Left kidney (tissue), 2 donors: ENCODE measurements around the gene AMPD1. TPM values are rescaled to one million over a fixed set of nuclear protein-coding genes. Genes with fewer than 3 reads are reported as not detected.
A peak's percentile ranks its signal among the peaks of the same experiment; 100 is the strongest.

Experiments
- DNase-seq: peaks from one replicate; pipeline ENCODE4 v3.0.0-alpha.2; 2013
- polyA plus RNA-seq: library from polyadenylated mRNA; unstranded; fragments of 120-200 nt; gene quantifications from one replicate; pipeline ENCODE4 v1.2.1, GENCODE V29; 2013; ENCODE audit not compliant: insufficient read length

AMPD1 gene
- polyA plus RNA-seq, 1 donor = not detected

DNA sequence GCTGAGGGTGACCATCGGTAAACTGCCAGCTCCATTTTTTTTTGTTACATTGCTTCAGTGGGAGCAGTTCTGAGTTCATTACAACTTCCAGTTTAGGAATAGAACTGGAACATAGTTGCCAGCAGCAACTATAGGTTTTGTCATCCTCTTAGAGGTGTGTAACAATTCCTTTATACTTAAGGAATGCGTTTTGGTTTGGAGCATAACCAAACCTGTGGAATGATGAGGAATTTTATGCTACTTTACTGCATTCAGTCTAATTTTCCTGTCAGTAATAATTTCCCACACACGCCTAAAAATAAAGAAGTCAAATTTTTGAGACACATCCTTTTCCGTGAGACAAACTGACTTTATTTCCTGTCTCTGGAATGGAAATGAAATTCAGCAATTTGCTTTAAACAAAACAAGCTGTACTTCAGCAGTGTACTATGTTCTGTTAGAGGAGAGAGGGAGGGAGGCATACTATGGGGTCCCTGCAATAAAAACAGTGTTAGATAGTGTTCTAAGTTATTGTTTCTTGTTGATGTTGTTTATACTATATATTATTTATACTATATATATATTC lies 4.8 kb upstream of the AMPD1 start:
- no peak for DNase-seq

- no peak for DNase-seq
These were observed 1.5 kb upstream of the AMPD1 start for GRCh38 chr1:114696810-114697209.

DNA sequence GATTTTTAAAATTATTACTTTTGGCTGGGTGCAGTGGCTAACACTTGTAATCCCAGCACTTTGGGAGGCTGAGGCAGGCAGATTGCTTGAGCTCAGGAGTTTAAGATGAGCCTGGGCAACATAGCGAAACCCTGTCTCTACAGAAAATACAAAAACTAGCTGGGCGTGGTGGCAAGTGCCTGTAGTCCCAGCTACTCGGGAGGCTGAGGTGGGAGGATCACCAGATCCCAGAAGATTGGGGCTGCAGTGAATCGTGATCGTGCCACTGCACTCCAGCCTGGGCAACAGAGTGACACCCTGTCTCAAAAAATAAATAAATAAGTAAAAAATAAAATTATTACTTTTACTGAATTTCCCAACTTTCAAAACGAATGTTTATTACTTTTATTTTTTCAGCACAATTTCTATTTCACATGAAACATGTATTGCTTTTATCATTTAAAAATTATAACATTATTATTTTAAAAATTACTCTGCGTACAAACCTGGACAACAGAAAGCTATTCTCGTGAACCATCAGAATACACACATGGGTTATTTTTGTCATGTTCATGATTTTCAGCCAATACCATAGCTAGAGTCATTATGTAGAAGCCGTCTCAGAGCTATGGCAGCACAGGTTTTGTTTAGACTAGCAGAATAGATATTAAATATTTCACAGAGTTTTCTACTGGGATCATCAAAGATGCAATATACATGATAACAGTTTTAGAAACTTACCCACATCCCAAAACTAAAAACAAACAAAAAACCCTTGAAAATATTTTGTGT lies 621 bp downstream of the AMPD1 start:
- DNase-seq = no peak

GRCh38 chr1:114692947-114693346 lies 2.4 kb downstream of the AMPD1 start:
- DNase-seq = no peak

GRCh38 chr1:114691061-114691460 lies 4.3 kb downstream of the AMPD1 start:
- DNase-seq = no peak

DNA sequence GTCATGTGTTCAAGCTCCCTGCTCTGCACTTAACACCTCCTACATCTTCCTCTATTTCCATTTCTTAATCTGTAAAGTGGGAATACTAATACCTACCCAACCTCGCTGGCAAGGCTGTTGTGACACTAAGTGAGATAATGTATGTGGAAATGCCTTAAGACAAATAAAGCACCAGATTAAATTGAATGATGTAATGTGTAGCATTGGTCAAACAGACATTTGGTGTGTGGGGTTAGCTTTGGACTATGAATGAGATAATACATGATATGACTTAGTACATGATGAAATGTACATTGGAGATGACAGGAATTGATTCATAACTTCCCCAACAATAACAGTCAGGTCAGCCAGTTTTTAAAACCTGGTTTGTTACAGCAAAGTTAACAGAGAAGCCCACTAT lies 5.2 kb downstream of the AMPD1 start:
- no peak for DNase-seq

DNA sequence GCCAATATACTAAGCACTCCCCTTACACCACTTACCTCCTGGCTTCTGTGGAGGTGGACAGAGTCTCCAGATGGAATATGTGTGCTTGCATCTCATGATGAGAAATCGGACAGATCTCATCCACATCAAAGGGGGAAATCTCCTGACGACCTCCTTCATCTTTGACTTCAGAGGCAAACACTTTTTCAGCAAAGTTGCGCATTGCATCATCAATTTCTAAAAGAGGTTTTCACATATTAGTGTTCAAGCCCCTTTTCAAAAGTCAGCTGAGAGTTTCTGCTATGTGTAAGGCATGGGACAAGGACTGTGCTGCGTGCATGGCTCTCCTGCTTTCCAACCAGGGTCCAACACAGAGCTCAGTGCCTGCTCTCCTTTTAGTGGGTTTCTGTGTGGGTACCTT lies 6.8 kb downstream of the AMPD1 start:
- DNase-seq = no peak

DNA sequence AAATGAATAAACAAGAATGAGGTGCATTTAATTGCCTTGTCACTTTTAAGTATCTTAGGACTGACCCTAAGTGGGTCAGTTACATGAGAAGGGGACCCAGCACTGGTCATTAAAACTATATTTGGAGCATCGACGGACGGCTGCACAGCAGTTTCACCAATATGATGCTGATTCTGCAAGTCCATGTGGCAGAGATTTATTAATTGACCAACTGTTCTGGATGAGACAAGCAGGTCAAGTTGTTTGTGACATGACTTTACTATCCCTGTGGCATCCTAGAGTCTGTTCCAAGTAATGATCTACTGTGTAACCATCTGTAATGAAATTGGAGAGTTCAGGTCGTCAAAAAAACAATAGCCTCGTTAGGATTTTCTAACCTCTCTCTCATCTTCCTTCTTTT lies 9.5 kb downstream of the AMPD1 start:
- no peak for DNase-seq

DNA sequence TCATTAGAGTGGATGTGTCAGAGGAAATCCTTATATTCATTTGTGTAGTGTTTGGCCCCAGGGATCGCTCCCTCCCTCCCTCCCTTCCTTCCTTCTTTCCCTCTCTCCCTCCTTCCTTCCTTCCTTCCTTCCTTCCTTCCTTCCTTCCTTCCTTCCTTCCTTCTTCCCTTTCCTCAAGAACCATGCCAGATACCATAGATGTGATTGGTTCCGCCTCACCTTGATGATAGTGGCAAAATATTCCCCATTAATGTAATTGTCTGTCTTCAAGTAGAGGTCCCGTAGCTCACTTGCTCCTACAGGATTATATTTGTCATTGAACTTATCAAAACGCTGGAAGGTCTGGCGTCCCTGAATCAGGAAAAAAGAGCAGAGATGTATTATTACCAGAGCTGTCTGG lies 17.7 kb downstream of the AMPD1 start:
- no peak for DNase-seq

GRCh38 chr1:114676115-114676514 lies 19.2 kb downstream of the AMPD1 start:
- DNase-seq = no peak

DNA sequence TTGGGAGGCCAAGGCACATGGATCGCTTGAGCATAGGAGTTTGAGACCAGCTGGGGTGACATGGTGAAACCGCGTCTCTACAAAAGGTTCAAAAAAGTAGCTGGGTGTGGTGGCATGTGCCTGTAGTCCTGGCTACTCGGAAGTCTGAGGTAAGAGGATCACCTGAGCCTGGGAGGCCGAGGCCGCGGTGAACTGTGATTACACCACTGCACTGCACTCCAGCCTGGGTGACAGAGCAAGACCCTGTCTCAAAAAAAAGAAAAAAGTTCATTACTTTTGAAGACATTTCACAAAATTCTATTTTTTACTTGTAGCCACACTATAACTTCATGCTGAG lies 23.4 kb downstream of the AMPD1 start:
- no peak for DNase-seq

- DNase-seq = no peak
These were observed 24.1 kb downstream of the AMPD1 start for GRCh38 chr1:114671011-114671938.

DNA sequence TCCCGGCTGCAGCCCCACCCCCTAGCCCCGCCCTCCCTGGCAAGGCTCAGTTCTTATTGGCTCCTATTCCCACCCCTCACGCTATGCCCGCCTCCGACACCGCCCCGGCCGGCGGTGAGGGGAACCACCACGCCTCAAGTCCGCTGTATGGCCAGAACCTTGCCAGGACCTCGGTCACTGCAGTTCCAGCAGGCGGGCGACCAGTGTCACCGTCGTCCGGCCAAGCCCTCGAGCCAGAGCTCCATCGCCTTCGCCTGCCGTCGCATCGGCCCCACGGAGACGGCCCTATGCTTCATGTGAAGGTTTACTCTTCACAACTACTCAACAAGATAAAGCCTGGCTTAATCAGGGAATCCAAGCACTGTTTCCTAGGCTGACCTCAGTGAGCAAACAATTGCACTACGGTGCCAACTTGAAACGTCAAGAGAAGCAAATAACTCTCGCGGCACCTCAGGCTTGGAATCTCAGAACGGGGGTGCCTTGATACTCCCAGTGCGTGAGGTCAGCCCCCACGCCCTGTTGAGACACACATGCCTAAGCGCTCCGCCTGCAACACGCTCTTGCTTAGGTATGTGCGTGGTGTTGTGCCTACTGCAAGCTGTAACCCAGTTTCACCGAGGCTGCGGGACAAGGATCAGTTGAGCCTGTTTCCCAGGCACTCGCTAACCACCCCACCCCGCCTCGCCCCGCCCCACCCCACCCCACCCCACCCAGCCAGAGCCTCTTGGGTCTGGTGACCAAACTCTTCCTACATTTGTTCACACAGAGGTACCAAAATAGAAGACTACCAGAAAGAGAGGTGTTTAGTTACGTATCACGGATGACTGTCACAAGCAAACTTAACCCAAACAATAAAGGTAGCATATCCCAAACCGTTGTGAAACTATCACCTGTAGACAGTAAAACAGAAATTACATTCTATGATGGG lies 25.0 kb downstream of the AMPD1 start:
- DNase-seq = peak; percentile 90

- DNase-seq = no peak
These were observed 25.7 kb downstream of the AMPD1 start, which contains the start of gene DENND2C for GRCh38 chr1:114669562-114670082. TSS of gene DENND2C (minus strand) at chr1:114670049. CDS start at chr1:114625984, 44,065 bp downstream.

DNA sequence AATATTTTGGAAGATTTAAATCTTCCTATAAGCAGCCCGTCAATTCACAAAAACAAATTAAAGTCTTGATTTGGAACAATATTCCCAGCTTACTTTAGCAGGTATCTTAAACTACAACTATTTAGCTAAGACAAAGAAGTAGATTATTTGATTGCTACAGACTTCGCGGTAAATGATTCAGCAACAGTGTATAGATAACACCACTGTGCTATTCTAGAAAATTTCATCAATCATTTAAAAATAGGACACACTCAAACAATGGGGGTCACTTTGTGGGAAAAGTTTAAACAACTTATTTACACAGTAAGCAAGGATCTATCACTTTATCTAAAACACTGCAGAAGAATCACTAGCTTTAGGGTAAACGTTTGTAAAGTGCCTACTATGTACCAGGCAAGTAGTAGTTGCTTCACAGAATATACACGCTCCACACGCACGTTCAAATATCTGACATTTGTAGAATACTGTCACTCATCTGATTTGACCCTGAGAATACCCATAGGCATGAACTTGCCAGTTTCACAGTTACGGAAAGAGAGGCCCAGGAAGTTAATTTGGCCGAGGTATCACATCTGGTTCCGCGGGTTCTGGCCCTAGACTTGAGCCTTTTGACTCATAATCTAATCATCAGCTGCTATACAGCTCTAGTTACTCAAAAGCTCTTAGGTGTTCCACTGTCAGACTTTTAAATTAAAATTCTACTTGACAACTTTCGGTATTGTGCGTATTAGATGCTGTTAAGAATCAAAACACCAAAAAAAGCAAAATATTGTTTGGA lies 26.4 kb downstream of the AMPD1 start:
- no peak for DNase-seq

DNA sequence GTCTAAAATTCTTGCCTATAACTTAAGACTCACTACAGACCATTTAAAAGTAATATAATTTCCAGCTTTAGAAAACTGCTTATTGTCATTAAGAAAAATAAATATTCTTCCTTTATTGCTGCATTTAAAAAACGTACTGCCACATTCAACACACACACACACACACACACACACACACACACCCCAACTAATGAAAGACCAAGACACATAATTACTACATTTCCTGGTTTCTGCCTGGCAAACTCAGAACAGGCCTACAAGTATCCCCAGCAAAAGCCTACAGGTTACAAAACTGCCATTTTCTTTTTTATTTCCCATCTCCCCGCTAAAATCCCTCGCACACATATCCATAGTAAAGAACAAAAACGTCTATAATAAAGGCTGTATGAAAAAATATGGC lies 27.0 kb downstream of the AMPD1 start:
- DNase-seq = no peak

DNA sequence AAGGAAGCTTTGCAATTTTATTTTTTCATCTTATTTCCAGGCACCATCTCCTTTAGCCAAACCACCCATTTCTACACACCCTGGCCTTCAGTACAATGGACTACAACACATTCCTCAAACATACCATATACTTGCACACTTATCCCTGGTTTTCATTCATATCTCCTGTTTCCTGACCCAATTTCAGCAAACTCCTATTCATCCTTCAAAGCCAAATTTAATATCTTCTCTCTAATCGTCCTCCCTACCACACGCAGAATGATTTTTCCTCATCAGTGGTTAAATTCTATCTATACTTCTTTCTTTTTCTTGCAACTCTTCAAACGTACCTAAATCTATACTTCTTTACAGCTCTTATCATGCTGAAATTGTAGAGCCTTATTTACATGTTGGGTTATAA lies 28.4 kb downstream of the AMPD1 start:
- DNase-seq = no peak

DNA sequence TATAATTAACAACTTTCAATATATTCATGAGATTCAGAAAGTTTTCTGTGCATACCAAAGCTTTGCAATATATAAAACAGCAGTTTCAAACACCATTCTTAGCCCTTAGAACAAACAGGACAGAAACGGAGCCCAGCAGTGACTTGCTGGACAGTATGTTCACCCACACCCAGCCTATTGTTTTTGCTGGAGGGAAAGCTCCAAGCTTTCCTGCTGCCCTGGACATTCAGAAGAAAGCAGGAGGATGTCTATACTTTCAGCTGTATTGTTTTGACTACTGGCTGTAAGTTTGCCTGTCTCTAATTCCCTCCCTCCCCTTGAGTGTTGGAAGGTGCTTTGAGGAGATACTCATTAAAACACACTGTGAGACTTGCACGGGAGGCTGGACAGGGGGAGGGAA lies 35.1 kb downstream of the AMPD1 start:
- no peak for DNase-seq

GRCh38 chr1:114651893-114652292 lies 43.5 kb downstream of the AMPD1 start:
- no peak for DNase-seq

GRCh38 chr1:114648503-114648902 lies 46.8 kb downstream of the AMPD1 start:
- DNase-seq = no peak

DNA sequence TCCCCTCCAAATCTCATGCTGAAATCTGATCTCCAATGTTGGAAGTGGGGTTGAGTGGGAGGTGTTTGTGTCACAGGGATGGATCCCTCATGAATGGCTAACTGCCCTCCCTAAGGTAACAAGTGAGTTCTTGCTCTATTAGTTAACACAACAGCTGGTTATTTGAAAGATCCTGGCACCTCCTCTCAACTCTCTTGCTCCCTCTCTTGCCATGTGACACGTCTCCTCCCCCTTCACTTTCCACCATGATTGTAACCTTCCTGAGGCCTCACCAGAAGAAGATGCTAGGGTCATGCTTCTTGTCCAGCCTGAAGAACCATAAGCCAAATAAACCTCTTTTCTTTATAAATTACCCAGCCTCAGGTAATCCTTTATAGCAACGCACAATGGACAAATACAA lies 54.0 kb downstream of the AMPD1 start:
- no peak for DNase-seq
